Activated B cell treated with CpG ODN at 0.5 μM for 24 hours (primary cell): ENCODE measurements around the gene C16orf89. TPM values are rescaled to one million over a fixed set of nuclear protein-coding genes. Genes with fewer than 3 reads are reported as not detected.
A peak's percentile ranks its signal among the peaks of the same experiment; 100 is the strongest.
"Not testable (repeated sequence)": the region's sequence is repeated elsewhere in the genome, so short reads cannot be mapped to it uniquely, and the experiment has no call there.

Source experiments
- ATAC-seq: fragments of 200-7000 bp; cut with Tn5 transposase; one replicate; pipeline ENCODE4 v1.10.0; 2021; ENCODE audit warnings: low read depth, mild to moderate bottlenecking, moderate library complexity
- CTCF ChIA-PET: fragments of 350-600 bp; sonication (Branson Sonifier 250); formaldehyde crosslinking; loops from one replicate; lab custom pipeline; 2021; ENCODE audit warnings: antibody characterized with exemption; lab: Charles Lee
- POLR2A ChIA-PET: fragments of 350-600 bp; sonication (Branson Sonifier 250); formaldehyde crosslinking; loops from one replicate; lab custom pipeline; 2021; ENCODE audit warnings: antibody characterized with exemption; lab: Charles Lee
- DNase-seq: peaks from one replicate; pipeline ENCODE4 v3.0.0; 2022
- H3K27ac Mint-ChIP-seq: one replicate; pipeline ENCODE4 v1.8.0; 2020; ENCODE audit warnings: mixed read lengths
- H3K27me3 Mint-ChIP-seq: one replicate; pipeline ENCODE4 v1.8.0; 2021; ENCODE audit warnings: mixed read lengths
- H3K36me3 Mint-ChIP-seq: one replicate; pipeline ENCODE4 v1.8.0; 2021; ENCODE audit warnings: low read depth, mixed read lengths
- H3K4me1 Mint-ChIP-seq: one replicate; pipeline ENCODE4 v1.8.0; 2021; ENCODE audit warnings: mixed read lengths
- H3K4me3 Mint-ChIP-seq: one replicate; pipeline ENCODE4 v1.8.0; 2020; ENCODE audit warnings: mild to moderate bottlenecking, mixed read lengths
- H3K9me3 Mint-ChIP-seq: one replicate; pipeline ENCODE4 v1.8.0; 2020; ENCODE audit warnings: mixed read lengths
- CTCF ChIP-seq: fragments of 200-600 bp; IDR thresholded peaks from one replicate; pipeline ENCODE4 v1.8.0; 2022; ENCODE audit warnings: antibody characterized with exemption, mild to moderate bottlenecking
- intact Hi-C: fragments of 100-400 bp; cut with micrococcal nuclease; formaldehyde crosslinking; loops from one replicate; pipeline ENCODE4 v1.15.1; 2024
- total RNA-seq: library from RNA; stranded (reverse); gene quantifications from 2 replicates; pipeline ENCODE4 v1.2.3, GENCODE V29; 2022

The C16orf89 gene
- total RNA-seq, 1 donor from 2014 or later: not detected

DNA sequence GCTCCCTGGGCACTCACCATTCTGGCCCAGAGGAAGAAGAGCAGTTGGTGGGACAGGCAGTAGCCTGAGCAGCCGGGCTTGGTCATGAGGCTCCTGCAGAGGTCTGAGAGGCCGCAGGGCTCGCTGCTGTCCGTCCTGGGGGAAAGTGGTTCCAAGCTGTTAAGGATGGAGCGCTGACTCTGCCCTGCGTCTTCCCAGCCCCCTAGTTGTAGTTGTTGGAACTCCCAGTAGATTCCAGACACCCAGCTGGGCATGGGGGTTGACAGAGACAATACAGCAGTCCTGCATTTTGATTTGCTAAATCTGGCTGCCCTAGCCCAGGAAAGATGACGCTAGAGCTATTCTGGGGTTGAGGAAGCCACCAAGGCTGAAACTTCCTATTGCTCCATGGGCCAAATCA is 7.3 kb downstream of the C16orf89 start:
- Mint-ChIP-seq H3K4me1 (no peaks in the 10 kb centered on the region), H3K9me3 (no peaks in the 10 kb centered on the region), H3K27ac (no peak overlapping the region), H3K36me3 (no peaks in the 10 kb centered on the region), H3K27me3 (peaks cover 4% of the 10 kb centered on the region), H3K4me3 (no peak overlapping the region)
- ATAC-seq (no peak), DNase-seq (no peak)
- TF ChIP-seq CTCF: no peak
- intact Hi-C loops: no loop called here
- POLR2A ChIA-PET: no interaction called here
- CTCF ChIA-PET: no interaction called here

DNA sequence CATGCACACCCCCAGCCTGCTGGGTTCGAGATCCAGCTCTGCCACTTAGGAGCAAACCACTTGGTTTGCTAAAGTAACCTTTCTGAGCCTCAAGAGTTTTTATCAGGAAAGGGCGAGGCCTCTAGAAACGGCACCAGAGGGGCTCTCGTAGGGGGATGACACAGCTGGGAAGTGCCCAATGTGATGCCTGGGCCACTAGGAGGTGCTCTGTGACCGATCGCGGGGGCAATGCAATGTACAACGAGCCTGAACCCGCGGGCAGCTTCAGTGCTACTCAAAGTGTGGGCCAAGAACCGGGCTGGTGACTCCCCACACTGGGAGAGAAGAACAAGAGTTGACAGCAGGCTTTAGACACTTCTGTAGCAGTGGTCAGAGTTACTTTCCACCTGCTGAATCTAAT is 9.4 kb downstream of the C16orf89 start:
- CTCF ChIA-PET: interaction anchor here (0.8 to 1.7 kb wide), 3 partner anchors 16 to 36 kb away, joined by 3 to 10 read pairs (median 5); no protein-coding TSS in a partner anchor
- H3K27me3 Mint-ChIP-seq: peaks cover 3% of the 10 kb centered on the region
- no peak for TF ChIP-seq CTCF
- no peak overlapping the region for H3K4me3 Mint-ChIP-seq
- H3K36me3 Mint-ChIP-seq: no peaks in the 10 kb centered on the region
- DNase-seq: peak; percentile 20
- no peaks in the 10 kb centered on the region for H3K4me1 Mint-ChIP-seq
- no peak overlapping the region for H3K27ac Mint-ChIP-seq
- no peaks in the 10 kb centered on the region for H3K9me3 Mint-ChIP-seq
- intact Hi-C loops: loop anchor here (1.0 kb wide), 1 partner anchor 36 kb away; no protein-coding TSS in a partner anchor
- peak; percentile 77 for ATAC-seq
- POLR2A ChIA-PET: interaction anchor here (1.3 kb wide), 1 partner anchor 35 kb away, joined by 4 read pairs; no protein-coding TSS in a partner anchor

DNA sequence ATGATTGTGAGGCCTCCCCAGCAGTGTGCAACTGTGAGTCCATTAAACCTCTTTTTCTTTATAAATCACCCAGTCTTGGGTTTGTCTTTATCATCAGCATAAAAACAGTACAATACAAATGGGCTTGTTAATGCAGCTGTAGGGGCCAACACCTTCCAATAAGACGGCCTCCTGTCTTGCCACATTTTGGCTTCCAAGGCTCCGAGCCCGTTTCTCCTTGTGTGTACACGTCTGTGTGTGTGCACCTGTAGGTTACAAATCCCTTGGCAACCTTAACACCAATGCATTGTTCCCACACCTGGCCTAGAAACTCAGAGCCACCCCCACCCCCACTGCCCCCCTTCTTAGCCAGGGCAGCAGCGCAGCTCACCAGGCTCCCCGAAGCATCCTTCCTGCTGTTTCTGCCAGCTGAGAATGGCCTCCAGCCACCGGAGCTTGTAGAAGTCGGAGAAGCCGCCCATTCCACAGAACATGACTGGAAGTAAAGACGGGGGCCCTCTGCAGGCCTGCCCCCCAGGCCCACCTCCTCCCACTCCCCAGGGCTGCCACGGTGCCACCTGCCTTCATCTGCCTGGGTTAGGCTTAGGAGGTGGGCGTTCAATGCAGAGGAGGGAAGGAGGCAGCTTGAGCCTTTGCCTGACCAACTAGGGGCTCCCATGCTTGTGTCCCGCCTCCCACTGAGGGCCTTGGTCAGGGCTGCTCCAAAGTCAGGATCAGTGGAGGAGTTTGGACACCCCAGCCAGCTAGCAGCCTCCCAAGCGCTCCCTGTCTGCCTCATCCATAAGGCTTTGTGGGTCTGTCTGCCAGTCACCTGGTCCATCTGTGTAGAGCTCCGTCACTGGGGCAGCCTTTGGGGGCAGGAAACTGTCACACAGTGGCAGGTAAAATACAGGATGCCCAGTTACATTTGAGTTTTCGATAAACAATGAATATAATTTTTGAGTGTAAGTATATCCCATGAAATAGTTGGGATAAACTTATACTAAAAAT is 10.6 kb downstream of the C16orf89 start:
- Mint-ChIP-seq H3K27me3 (peaks cover 3% of the 10 kb centered on the region), H3K27ac (no peak overlapping the region), H3K36me3 (no peaks in the 10 kb centered on the region), H3K4me1 (no peaks in the 10 kb centered on the region), H3K4me3 (no peak overlapping the region), H3K9me3 (peaks cover 4% of the 10 kb centered on the region)
- no peak for ATAC-seq
- CTCF ChIA-PET: no interaction called here
- no peak for TF ChIP-seq CTCF
- no peak for DNase-seq
- intact Hi-C loops: no loop called here
- POLR2A ChIA-PET: no interaction called here

DNA sequence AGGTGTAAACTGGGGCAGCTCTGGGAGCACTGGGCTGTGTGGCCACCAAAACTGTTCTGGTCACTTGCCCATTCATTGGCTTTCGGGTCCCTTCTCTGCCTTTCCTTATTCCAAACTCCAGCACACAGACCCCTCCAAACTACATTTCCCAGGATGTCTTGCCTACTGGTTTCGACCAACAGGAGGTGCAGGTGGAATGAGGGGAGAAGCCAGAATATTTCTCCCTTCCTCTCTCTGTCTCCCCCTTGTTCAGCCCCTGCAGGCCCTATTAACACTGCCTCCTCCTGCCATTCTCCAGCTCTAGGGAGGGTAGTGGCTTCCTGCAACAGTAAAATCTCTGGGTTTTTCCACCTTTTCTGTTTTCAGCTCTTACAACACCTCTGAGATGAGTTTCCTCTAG is 18.8 kb downstream of the C16orf89 start:
- Mint-ChIP-seq H3K9me3 (peaks cover 4% of the 10 kb centered on the region), H3K4me3 (no peak overlapping the region), H3K27me3 (peaks cover 9% of the 10 kb centered on the region), H3K4me1 (no peaks in the 10 kb centered on the region), H3K36me3 (no peaks in the 10 kb centered on the region), H3K27ac (no peak overlapping the region)
- POLR2A ChIA-PET: no interaction called here
- intact Hi-C loops: no loop called here
- DNase-seq (no peak), ATAC-seq (no peak)
- no peak for TF ChIP-seq CTCF
- CTCF ChIA-PET: no interaction called here

- TF ChIP-seq CTCF: no peak
- intact Hi-C loops: no loop called here
- no peak overlapping the region for H3K4me3 Mint-ChIP-seq
- CTCF ChIA-PET: no interaction called here
- H3K9me3 Mint-ChIP-seq: peaks cover 2% of the 10 kb centered on the region
- POLR2A ChIA-PET: no interaction called here
- DNase-seq (no peak), ATAC-seq (no peak)
- no peak overlapping the region for H3K27ac Mint-ChIP-seq
- H3K36me3 Mint-ChIP-seq: no peaks in the 10 kb centered on the region
- H3K27me3 Mint-ChIP-seq: peaks cover 11% of the 10 kb centered on the region
- no peaks in the 10 kb centered on the region for H3K4me1 Mint-ChIP-seq
These were observed 20.1 kb downstream of the C16orf89 start for GRCh38 chr16:5045499-5046115.

DNA sequence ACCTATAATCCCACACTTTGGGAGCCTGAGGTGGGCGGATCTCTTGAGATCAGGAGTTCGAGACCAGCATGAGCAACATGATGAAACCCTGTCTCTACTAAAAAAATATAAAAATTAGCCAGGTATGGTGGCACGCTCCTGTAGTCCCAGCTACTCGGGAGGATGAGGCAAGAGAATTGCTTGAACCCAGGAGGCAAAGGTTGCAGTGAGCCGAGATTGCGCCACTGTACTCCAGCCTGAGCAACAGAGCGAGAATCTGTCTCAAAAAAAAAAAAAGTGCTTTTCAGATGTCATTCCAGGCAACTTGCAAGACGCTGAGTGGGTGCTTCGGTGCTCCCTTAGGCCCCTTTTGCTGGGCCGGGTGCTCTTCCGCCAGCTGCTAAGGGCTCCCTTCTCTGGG is 21.2 kb downstream of the C16orf89 start:
- H3K27me3 Mint-ChIP-seq: peaks cover 11% of the 10 kb centered on the region
- CTCF ChIA-PET, H3K36me3 Mint-ChIP-seq, DNase-seq, ATAC-seq, intact Hi-C loops, H3K4me1 Mint-ChIP-seq, POLR2A ChIA-PET, H3K9me3 Mint-ChIP-seq, H3K27ac Mint-ChIP-seq, H3K4me3 Mint-ChIP-seq: not testable (repeated sequence)
